PC-3 (cell line): ENCODE results near the gene ICAM2. TPM values are rescaled to one million over a fixed set of nuclear protein-coding genes. Genes with fewer than 3 reads are reported as not detected.

Experiments used
- ATAC-seq: fragments of 200-7000 bp; cut with Tn5 transposase; 2 replicates; pipeline ENCODE4 v1.9.1; 2020; ENCODE audit warnings: mild to moderate bottlenecking, moderate library complexity
- BruUV-seq: library from RNA; stranded (reverse); fragments of 400-500 nt; replicated peaks from 2 replicates; lab custom pipeline; 2021; lab: Mats Ljungman, UMichigan
- CTCF ChIA-PET: fragments of 300-600 bp; sonication (Branson Sonifier 250); formaldehyde crosslinking; loops from one replicate; lab custom pipeline; 2022; ENCODE audit warnings: antibody characterized with exemption; lab: Charles Lee
- POLR2A ChIA-PET: fragments of 300-600 bp; sonication (Branson Sonifier 250); formaldehyde crosslinking; loops from one replicate; lab custom pipeline; 2022; ENCODE audit warnings: antibody characterized with exemption; ENCODE audit not compliant: unreplicated experiment; lab: Charles Lee
- DNase-seq: peaks from one replicate; pipeline ENCODE4 v3.0.0-alpha.2; 2015
- H2AFZ ChIP-seq: fragments of 300-600 bp; sonication (generic); 2 replicates; pipeline ENCODE4 v1.6.0; 2016; ENCODE audit warnings: antibody characterized with exemption, low read length
- H3F3A ChIP-seq: fragments of 300-600 bp; sonication (generic); one replicate; pipeline ENCODE4 v1.6.0; 2017; ENCODE audit warnings: antibody characterized with exemption, low read length, control low read depth, mild to moderate bottlenecking; ENCODE audit not compliant: unreplicated experiment
- H3K27ac ChIP-seq: fragments of 300-600 bp; sonication (generic); 2 replicates; pipeline ENCODE4 v1.5.1; 2016; ENCODE audit warnings: mild to moderate bottlenecking, low read length
- H3K27me3 ChIP-seq: fragments of 300-600 bp; sonication (generic); 2 replicates; pipeline ENCODE4 v1.6.1; 2016; ENCODE audit warnings: low read length, mixed read lengths
- H3K36me3 ChIP-seq: fragments of 300-600 bp; sonication (generic); 2 replicates; pipeline ENCODE4 v1.6.1; 2016; ENCODE audit warnings: low read depth, mixed run types, low read length, mixed read lengths
- H3K4me1 ChIP-seq: fragments of 300-600 bp; sonication (generic); 2 replicates; pipeline ENCODE4 v1.5.1; 2016; ENCODE audit warnings: low read length; ENCODE audit not compliant: insufficient read depth
- H3K4me2 ChIP-seq: fragments of 300-600 bp; sonication (generic); 2 replicates; pipeline ENCODE4 v1.6.0; 2016; ENCODE audit warnings: low read length
- H3K4me3 ChIP-seq: fragments of 300-600 bp; sonication (generic); 2 replicates; pipeline ENCODE4 v1.5.1; 2016; ENCODE audit warnings: mild to moderate bottlenecking, low read length, mixed read lengths
- H3K79me2 ChIP-seq: fragments of 300-600 bp; sonication (generic); 2 replicates; pipeline ENCODE4 v1.6.1; 2017; ENCODE audit warnings: low read length, mixed read lengths
- H3K9ac ChIP-seq: fragments of 300-600 bp; sonication (generic); 2 replicates; pipeline ENCODE4 v1.6.0; 2016; ENCODE audit warnings: mild to moderate bottlenecking, low read length
- H3K9me2 ChIP-seq: fragments of 300-600 bp; sonication (generic); replicated peaks from 2 replicates; pipeline ENCODE4 v1.6.1; 2016; ENCODE audit warnings: mixed run types, low read length, mixed read lengths
- H3K9me3 ChIP-seq: fragments of 300-600 bp; sonication (generic); 2 replicates; pipeline ENCODE4 v1.6.1; 2016; ENCODE audit warnings: low read length, mixed read lengths
- H4K20me1 ChIP-seq: fragments of 300-600 bp; sonication (generic); 2 replicates; pipeline ENCODE4 v1.6.1; 2016; ENCODE audit warnings: low read length, mixed read lengths
- EZH2 ChIP-seq: fragments of 300-600 bp; sonication (generic); IDR thresholded peaks from one replicate; pipeline ENCODE4 v1.6.1; 2017; ENCODE audit warnings: antibody characterized with exemption, mild to moderate bottlenecking, low read length; ENCODE audit not compliant: unreplicated experiment
- EZH2phosphoT487 ChIP-seq: fragments of 300-600 bp; sonication (generic); IDR thresholded peaks from 2 replicates; pipeline ENCODE4 v1.6.1; 2018; ENCODE audit warnings: mild to moderate bottlenecking, antibody characterized with exemption, low read length, borderline replicate concordance
- intact Hi-C: fragments of 100-400 bp; cut with micrococcal nuclease; formaldehyde crosslinking; loops from 2 replicates; pipeline ENCODE4 v1.9.0; 2023
- total RNA-seq: library from RNA; depleted of rRNA; stranded (reverse); fragments of >200 nt; gene quantifications from 2 replicates; pipeline ENCODE4 v1.2.3, GENCODE V29; 2014
- TF ChIP-seq, protein P1 (sequence below): fragments of 300-600 bp; sonication (generic); conservative IDR thresholded peaks from 2 replicates; pipeline ENCODE4 v1.5.1; 2017; ENCODE audit warnings: antibody characterized with exemption, low read depth, mild to moderate bottlenecking, low read length

Gene ICAM2
- total RNA-seq, 1 experiment from 2014 or later, result not detected

DNA sequence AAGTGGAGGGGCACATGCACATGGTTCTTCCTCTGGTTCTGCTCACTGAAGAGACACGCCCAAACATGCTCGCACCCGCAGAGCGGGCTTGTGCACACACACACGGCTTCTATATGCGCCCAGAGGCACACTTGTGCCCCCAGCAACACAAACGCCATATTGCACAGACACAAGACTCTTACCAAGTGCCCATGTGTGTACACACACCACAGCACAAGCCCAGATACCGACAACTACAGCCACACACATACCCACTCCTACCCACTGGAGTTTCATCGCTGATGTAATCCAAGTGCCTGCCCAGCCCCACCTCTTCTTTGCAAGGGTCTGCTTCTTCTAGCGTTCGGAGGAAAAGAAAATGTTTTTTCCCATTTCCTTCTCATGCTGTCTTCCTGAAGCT is 28.8 kb downstream of the ICAM2 start:
- BruUV-seq, result no TSS peak

DNA sequence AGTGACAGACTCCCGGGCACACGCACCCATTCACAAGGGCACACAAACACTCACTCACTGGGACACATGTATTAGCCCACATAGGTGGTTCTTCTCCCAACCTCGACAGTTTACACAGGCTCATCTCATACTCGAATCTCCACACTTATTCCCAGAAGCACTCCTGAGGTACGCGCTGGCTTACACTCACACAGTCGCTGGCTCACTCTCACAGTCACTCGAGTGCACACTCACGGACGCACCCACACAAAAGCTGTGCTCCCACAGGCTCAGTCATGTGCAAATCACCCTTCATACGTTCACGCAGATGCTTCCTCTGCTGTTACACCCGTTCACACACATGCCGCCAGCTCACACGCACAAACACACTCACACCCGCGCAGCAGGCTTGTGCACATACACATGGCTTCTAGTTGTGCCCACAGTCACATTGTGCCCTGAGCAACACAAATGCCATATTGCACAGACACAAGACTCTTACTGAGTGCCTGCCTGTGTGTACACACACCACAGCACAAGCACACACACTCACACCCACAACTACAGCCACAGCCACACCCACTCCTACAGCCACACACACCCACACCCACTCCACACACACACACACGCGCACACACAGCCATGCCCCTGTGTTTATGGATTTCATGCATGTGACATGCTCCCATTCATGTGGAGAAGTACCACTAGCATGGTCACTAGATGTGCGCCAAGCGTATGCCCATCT is 30.6 kb downstream of the ICAM2 start:
- H3K4me2 ChIP-seq, result peak overlapping the region; percentile 51; the same call in 1 of the 2 replicates
- POLR2A ChIA-PET, result no interaction called here

More for the DNA sequence above, 28.8 kb downstream of the ICAM2 start:
- CTCF ChIA-PET, result no interaction called here
- H3K27ac ChIP-seq, result no peak overlapping the region
- H3K4me2 ChIP-seq, result no peak overlapping the region
- H3K36me3 ChIP-seq, result no peaks in the 10 kb centered on the region
- H3F3A ChIP-seq, result no peaks in the 10 kb centered on the region
- H3K27me3 ChIP-seq, result peaks cover 21% of the 10 kb centered on the region
- H4K20me1 ChIP-seq, result no peaks in the 10 kb centered on the region
- no peaks in the 10 kb centered on the region for H3K4me1 ChIP-seq
- no peaks in the 10 kb centered on the region for H3K9me2 ChIP-seq
- ATAC-seq, result no peak
- POLR2A ChIA-PET, result no interaction called here
- TF ChIP-seq EZH2phosphoT487 (no peak), EZH2 (no peak)
- TF ChIP-seq, protein P1, sequence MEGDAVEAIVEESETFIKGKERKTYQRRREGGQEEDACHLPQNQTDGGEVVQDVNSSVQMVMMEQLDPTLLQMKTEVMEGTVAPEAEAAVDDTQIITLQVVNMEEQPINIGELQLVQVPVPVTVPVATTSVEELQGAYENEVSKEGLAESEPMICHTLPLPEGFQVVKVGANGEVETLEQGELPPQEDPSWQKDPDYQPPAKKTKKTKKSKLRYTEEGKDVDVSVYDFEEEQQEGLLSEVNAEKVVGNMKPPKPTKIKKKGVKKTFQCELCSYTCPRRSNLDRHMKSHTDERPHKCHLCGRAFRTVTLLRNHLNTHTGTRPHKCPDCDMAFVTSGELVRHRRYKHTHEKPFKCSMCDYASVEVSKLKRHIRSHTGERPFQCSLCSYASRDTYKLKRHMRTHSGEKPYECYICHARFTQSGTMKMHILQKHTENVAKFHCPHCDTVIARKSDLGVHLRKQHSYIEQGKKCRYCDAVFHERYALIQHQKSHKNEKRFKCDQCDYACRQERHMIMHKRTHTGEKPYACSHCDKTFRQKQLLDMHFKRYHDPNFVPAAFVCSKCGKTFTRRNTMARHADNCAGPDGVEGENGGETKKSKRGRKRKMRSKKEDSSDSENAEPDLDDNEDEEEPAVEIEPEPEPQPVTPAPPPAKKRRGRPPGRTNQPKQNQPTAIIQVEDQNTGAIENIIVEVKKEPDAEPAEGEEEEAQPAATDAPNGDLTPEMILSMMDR, result no peak
- H3K4me3 ChIP-seq, result no peak overlapping the region
- intact Hi-C loops, result no loop called here
- H3K79me2 ChIP-seq, result no peaks in the 10 kb centered on the region
- H3K9me3 ChIP-seq, result no peaks in the 10 kb centered on the region
- DNase-seq, result no peak
- H3K9ac ChIP-seq, result no peak overlapping the region
- H2AFZ ChIP-seq, result no peak overlapping the region

More for the DNA sequence above, 30.6 kb downstream of the ICAM2 start:
- no TSS peak for BruUV-seq
- ATAC-seq (no peak), DNase-seq (no peak)
- H3K36me3 ChIP-seq, result no peaks in the 10 kb centered on the region
- H3K9me3 ChIP-seq, result no peaks in the 10 kb centered on the region
- no peaks in the 10 kb centered on the region for H4K20me1 ChIP-seq
- no peaks in the 10 kb centered on the region for H3K79me2 ChIP-seq
- peaks cover 17% of the 10 kb centered on the region for H3K27me3 ChIP-seq
- intact Hi-C loops, result loop anchor here (2.0 kb wide), 1 partner anchor 71 kb away; the partner anchor contains the start of gene GH1
- no peak overlapping the region for H2AFZ ChIP-seq
- H3K4me3 ChIP-seq, result no peak overlapping the region
- no peak overlapping the region for H3K9ac ChIP-seq
- no peak overlapping the region for H3K27ac ChIP-seq
- TF ChIP-seq EZH2phosphoT487 (no peak), EZH2 (no peak)
- TF ChIP-seq, protein P1, result no peak
- CTCF ChIA-PET, result interaction anchor here (1.0 kb wide), 1 partner anchor 36 kb away, joined by 3 read pairs; no protein-coding TSS in a partner anchor
- H3K9me2 ChIP-seq, result no peaks in the 10 kb centered on the region
- H3K4me1 ChIP-seq, result peaks cover 10% of the 10 kb centered on the region
- no peaks in the 10 kb centered on the region for H3F3A ChIP-seq
